Kidney tubule cell (primary cell): Measurements from ENCODE around the gene PLD1.
A peak's percentile ranks its signal among the peaks of the same experiment; 100 is the strongest.

Source experiments
- DNase-seq: peaks from one replicate; pipeline ENCODE4 v3.0.0-alpha.2; 2018; ENCODE audit warnings: low spot score

Gene PLD1

GRCh38 chr3:171745577-171746319 is 64.5 kb downstream of the PLD1 start:
- DNase-seq: no peak

GRCh38 chr3:171744158-171744741 is 66.0 kb downstream of the PLD1 start:
- peak; percentile 42 for DNase-seq

GRCh38 chr3:171743327-171744157 is 66.7 kb downstream of the PLD1 start:
- peak; percentile 50 for DNase-seq

- DNase-seq: no peak
These were observed 68.9 kb downstream of the PLD1 start for GRCh38 chr3:171741377-171741776.

- no peak for DNase-seq
These were observed 73.7 kb downstream of the PLD1 start for GRCh38 chr3:171736556-171736955.

GRCh38 chr3:171733561-171733960 is 76.7 kb downstream of the PLD1 start:
- DNase-seq: no peak

- no peak for DNase-seq
These were observed 77.5 kb downstream of the PLD1 start for GRCh38 chr3:171732756-171733155.

GRCh38 chr3:171731691-171732090 is 78.6 kb downstream of the PLD1 start:
- DNase-seq: no peak

- DNase-seq: no peak
These were observed 80.6 kb downstream of the PLD1 start for GRCh38 chr3:171729452-171730334.

- no peak for DNase-seq
These were observed 83.0 kb downstream of the PLD1 start for GRCh38 chr3:171727288-171727687.

- no peak for DNase-seq
These were observed 91.6 kb downstream of the PLD1 start for GRCh38 chr3:171718493-171719185.

- no peak for DNase-seq
These were observed 95.1 kb downstream of the PLD1 start for GRCh38 chr3:171715155-171715554.

- DNase-seq: peak; percentile 14
These were observed 97.9 kb downstream of the PLD1 start for GRCh38 chr3:171712171-171712938.

GRCh38 chr3:171711461-171712170 is 98.7 kb downstream of the PLD1 start:
- peak; percentile 55 for DNase-seq

GRCh38 chr3:171710359-171710758 is 99.9 kb downstream of the PLD1 start:
- no peak for DNase-seq

GRCh38 chr3:171704814-171705213 is 105.5 kb downstream of the PLD1 start:
- no peak for DNase-seq

GRCh38 chr3:171704002-171704401 is 106.3 kb downstream of the PLD1 start:
- DNase-seq: peak; percentile 46

GRCh38 chr3:171703144-171703543 is 107.1 kb downstream of the PLD1 start:
- no peak for DNase-seq

GRCh38 chr3:171700653-171701052 is 109.6 kb downstream of the PLD1 start:
- DNase-seq: no peak

- no peak for DNase-seq
These were observed 110.1 kb downstream of the PLD1 start for GRCh38 chr3:171700157-171700556.
